Panc1 (cell line): ENCODE data around the gene BBS5. TPM values are rescaled to one million over a fixed set of nuclear protein-coding genes. Genes with fewer than 3 reads are reported as not detected.

Source experiments
- ATAC-seq: fragments of 200-7000 bp; cut with Tn5 transposase; 2 replicates; pipeline ENCODE4 v1.9.1; 2020; ENCODE audit warnings: mild to moderate bottlenecking, moderate library complexity
- BruUV-seq: library from RNA; stranded (reverse); fragments of 400-500 nt; replicated peaks from 2 replicates; lab custom pipeline; 2021; lab: Mats Ljungman, UMichigan
- CTCF ChIA-PET: fragments of 300-600 bp; sonication (Branson Sonifier 250); formaldehyde crosslinking; loops from one replicate; lab custom pipeline; 2022; ENCODE audit warnings: antibody characterized with exemption; lab: Charles Lee
- POLR2A ChIA-PET: fragments of 300-600 bp; sonication (Branson Sonifier 250); formaldehyde crosslinking; loops from one replicate; lab custom pipeline; 2022; ENCODE audit warnings: antibody characterized with exemption; lab: Charles Lee
- DNase-seq: peaks from one replicate; pipeline ENCODE4 v3.0.0-alpha.2; 2010; ENCODE audit warnings: low read depth, low spot score
- H3K27ac ChIP-seq: 2 replicates; pipeline ENCODE4 v1.5.1; 2011; ENCODE audit warnings: mild to moderate bottlenecking, low read length, inconsistent platforms
- H3K27me3 ChIP-seq: fragments of 200-500 bp; sonication (Bioruptor generic); 2 replicates; pipeline ENCODE4 v1.6.0; 2014; ENCODE audit warnings: low read length, inconsistent platforms; ENCODE audit not compliant: control insufficient read depth, insufficient read depth
- H3K36me3 ChIP-seq: fragments of 200-500 bp; sonication (Bioruptor generic); 2 replicates; pipeline ENCODE4 v1.5.1; 2014; ENCODE audit warnings: inconsistent platforms, mild to moderate bottlenecking, low read length, moderate library complexity; ENCODE audit not compliant: control insufficient read depth, insufficient read depth
- H3K4me1 ChIP-seq: 2 replicates; pipeline ENCODE4 v1.5.1; 2011; ENCODE audit warnings: inconsistent platforms, mild to moderate bottlenecking, low read length, moderate library complexity; ENCODE audit not compliant: control insufficient read depth, insufficient read depth
- H3K4me3 ChIP-seq, 2 experiments: 2 replicates each; pipeline ENCODE4 v1.5.1; 2011 to 2012; ENCODE audit warnings: low read depth in 2 of 2, low read length in 2 of 2, mild to moderate bottlenecking in 2 of 2, inconsistent platforms in 1 of 2, moderate library complexity in 1 of 2
- H3K9me3 ChIP-seq: fragments of 200-500 bp; sonication (Bioruptor generic); 2 replicates; pipeline ENCODE4 v1.5.1; 2014; ENCODE audit warnings: low read depth, mild to moderate bottlenecking, inconsistent platforms, low read length, moderate library complexity; ENCODE audit not compliant: control insufficient read depth, insufficient read depth
- POLR2AphosphoS5 ChIP-seq: IDR thresholded peaks from 2 replicates; pipeline ENCODE4 v1.6.1; 2012; ENCODE audit warnings: mild to moderate bottlenecking, low read depth, low read length, moderate library complexity
- SIN3A ChIP-seq: IDR thresholded peaks from 2 replicates; pipeline ENCODE4 v1.6.1; 2012; ENCODE audit warnings: low read depth, mild to moderate bottlenecking, low read length, moderate library complexity, borderline replicate concordance; ENCODE audit not compliant: insufficient read depth
- in situ Hi-C: cut with HindIII; loops from 2 replicates; pipeline ENCODE4 v1.10.0; 2016; ENCODE audit warnings: low sequenced_read_pairs, low pct_unique_long_range_greater_than_20kb
- intact Hi-C: fragments of 100-400 bp; cut with micrococcal nuclease; formaldehyde crosslinking; loops from one replicate; pipeline ENCODE4 v1.10.0; 2022; ENCODE audit not compliant: unreplicated experiment
- total RNA-seq: library from RNA; stranded (reverse); gene quantifications from one replicate; pipeline ENCODE4 v1.2.1, GENCODE V29; 2021; ENCODE audit not compliant: unreplicated experiment
- TF ChIP-seq, protein P1 (sequence below): fragments of 450-650 bp; IDR thresholded peaks from 2 replicates; pipeline ENCODE4 v1.5.1; 2017; ENCODE audit warnings: mild to moderate bottlenecking
- TF ChIP-seq, protein P2 (sequence below), 2 experiments: IDR thresholded peaks; 2 replicates each; pipeline ENCODE4 v1.6.1; 2011 to 2012; ENCODE audit warnings: low read depth in 2 of 2, control low read depth in 1 of 2, low read length in 1 of 2, mild to moderate bottlenecking in 1 of 2, moderate library complexity in 1 of 2; ENCODE audit not compliant: insufficient read depth in 1 of 2

The BBS5 gene
- total RNA-seq, 1 experiment from 2014 or later: 7.5 TPM

DNA sequence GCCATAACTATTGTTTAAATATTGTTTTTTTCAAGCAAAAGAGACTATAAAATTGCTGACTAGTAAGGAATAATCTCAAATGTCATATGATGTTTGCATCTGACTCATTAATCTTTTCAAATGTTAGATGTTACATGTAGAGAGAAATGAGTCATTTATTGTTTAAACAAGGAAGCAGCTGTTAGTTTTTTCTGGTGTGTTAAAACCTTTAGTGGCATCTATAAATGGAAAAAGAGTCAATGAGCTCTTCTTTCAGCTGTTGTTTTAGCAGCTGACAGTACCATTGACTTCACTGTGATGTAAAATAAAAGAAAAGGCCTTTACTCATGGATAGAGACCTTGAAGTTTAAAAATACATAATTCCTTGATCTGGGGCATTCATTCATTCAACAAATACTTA is 28.4 kb downstream of the BBS5 start:
- H3K4me1 ChIP-seq: peaks cover 13% of the 10 kb centered on the region
- in situ Hi-C loops: no loop called here
- CTCF ChIA-PET: no interaction called here
- intact Hi-C loops: no loop called here
- no peaks in the 10 kb centered on the region for H3K27me3 ChIP-seq
- TF ChIP-seq POLR2AphosphoS5: no peak
- TF ChIP-seq, protein P1, sequence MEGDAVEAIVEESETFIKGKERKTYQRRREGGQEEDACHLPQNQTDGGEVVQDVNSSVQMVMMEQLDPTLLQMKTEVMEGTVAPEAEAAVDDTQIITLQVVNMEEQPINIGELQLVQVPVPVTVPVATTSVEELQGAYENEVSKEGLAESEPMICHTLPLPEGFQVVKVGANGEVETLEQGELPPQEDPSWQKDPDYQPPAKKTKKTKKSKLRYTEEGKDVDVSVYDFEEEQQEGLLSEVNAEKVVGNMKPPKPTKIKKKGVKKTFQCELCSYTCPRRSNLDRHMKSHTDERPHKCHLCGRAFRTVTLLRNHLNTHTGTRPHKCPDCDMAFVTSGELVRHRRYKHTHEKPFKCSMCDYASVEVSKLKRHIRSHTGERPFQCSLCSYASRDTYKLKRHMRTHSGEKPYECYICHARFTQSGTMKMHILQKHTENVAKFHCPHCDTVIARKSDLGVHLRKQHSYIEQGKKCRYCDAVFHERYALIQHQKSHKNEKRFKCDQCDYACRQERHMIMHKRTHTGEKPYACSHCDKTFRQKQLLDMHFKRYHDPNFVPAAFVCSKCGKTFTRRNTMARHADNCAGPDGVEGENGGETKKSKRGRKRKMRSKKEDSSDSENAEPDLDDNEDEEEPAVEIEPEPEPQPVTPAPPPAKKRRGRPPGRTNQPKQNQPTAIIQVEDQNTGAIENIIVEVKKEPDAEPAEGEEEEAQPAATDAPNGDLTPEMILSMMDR: no peak
- ATAC-seq (peak; percentile 73), DNase-seq (peak; percentile 71)
- no TSS peak for BruUV-seq
- no peak overlapping the region for H3K4me3 ChIP-seq
- POLR2A ChIA-PET: interaction anchor here (0.5 to 0.6 kb wide), 2 partner anchors 44 to 319 kb away, joined by 3 read pairs; partner anchors contain the start of gene UBR3
- no peaks in the 10 kb centered on the region for H3K36me3 ChIP-seq
- no peaks in the 10 kb centered on the region for H3K9me3 ChIP-seq
- H3K27ac ChIP-seq: no peak overlapping the region

DNA sequence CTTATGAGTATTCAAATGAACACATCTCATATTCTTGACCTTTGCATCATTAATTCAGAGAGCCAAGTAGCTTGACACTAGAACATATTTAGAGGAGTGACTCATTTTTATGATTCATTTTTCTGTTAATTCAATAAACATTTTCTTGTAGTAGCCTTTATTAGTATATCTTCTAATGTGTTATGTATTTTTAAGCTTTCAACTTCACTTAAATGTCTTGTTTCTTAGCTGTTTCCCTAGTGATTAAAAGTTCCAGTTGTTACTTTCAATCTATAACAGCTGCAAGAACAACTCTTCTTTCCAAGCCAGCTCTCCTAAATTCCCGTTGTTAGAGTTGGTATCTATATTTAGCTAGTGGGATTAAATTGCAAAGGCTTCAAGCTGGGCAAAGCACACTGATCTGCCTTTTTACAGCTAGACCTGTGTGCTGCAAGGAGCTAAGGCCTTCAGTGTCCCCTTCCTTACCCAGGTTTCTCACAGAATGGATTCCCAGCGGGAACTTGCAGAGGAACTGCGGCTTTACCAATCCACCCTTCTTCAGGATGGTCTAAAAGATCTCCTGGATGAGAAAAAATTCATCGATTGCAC is 30.1 kb downstream of the BBS5 start, which contains the start of gene KLHL41:
Gene KLHL41 (plus strand): TSS at position 405 of the 588 bp plus-strand sequence. CDS start 77 bp downstream, at position 482.
- TF ChIP-seq, protein P2, sequence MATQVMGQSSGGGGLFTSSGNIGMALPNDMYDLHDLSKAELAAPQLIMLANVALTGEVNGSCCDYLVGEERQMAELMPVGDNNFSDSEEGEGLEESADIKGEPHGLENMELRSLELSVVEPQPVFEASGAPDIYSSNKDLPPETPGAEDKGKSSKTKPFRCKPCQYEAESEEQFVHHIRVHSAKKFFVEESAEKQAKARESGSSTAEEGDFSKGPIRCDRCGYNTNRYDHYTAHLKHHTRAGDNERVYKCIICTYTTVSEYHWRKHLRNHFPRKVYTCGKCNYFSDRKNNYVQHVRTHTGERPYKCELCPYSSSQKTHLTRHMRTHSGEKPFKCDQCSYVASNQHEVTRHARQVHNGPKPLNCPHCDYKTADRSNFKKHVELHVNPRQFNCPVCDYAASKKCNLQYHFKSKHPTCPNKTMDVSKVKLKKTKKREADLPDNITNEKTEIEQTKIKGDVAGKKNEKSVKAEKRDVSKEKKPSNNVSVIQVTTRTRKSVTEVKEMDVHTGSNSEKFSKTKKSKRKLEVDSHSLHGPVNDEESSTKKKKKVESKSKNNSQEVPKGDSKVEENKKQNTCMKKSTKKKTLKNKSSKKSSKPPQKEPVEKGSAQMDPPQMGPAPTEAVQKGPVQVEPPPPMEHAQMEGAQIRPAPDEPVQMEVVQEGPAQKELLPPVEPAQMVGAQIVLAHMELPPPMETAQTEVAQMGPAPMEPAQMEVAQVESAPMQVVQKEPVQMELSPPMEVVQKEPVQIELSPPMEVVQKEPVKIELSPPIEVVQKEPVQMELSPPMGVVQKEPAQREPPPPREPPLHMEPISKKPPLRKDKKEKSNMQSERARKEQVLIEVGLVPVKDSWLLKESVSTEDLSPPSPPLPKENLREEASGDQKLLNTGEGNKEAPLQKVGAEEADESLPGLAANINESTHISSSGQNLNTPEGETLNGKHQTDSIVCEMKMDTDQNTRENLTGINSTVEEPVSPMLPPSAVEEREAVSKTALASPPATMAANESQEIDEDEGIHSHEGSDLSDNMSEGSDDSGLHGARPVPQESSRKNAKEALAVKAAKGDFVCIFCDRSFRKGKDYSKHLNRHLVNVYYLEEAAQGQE (IDR thresholded peaks at IDR 0.05; ENCODE audit: insufficient read depth in 1 of 2, low read depth in 2 of 2, low read length in 1 of 2): no peak
- TF ChIP-seq, protein P1: no peak
- no peak for TF ChIP-seq POLR2AphosphoS5
- TF ChIP-seq SIN3A: no peak
- in situ Hi-C loops: no loop called here
- no peaks in the 10 kb centered on the region for H3K27me3 ChIP-seq
- intact Hi-C loops: no loop called here
- POLR2A ChIA-PET: no interaction called here
- no peaks in the 10 kb centered on the region for H3K36me3 ChIP-seq
- CTCF ChIA-PET: no interaction called here
- H3K9me3 ChIP-seq: no peaks in the 10 kb centered on the region
- BruUV-seq: no TSS peak
- H3K27ac ChIP-seq: peak within 1 kb of the TSS; percentile 57
- no peak for DNase-seq
- H3K4me1 ChIP-seq: peaks cover 13% of the 10 kb centered on the region
- H3K4me3 ChIP-seq: no peak within 1 kb of the TSS
- ATAC-seq: peak; percentile 85
